H1 (cell line): Measurements from ENCODE around the gene KIR3DL3. TPM values are rescaled to one million over a fixed set of nuclear protein-coding genes. Genes with fewer than 3 reads are reported as not detected.

Source experiments
- CTCF ChIA-PET: fragments of 300-600 bp; sonication (Branson Sonifier 250); formaldehyde crosslinking; loops from one replicate; lab custom pipeline; 2021; ENCODE audit not compliant: partially characterized antibody; lab: Charles Lee
- POLR2A ChIA-PET: fragments of 300-600 bp; sonication (Branson Sonifier 250); formaldehyde crosslinking; loops from one replicate; lab custom pipeline; 2021; ENCODE audit warnings: inconsistent platforms; ENCODE audit not compliant: partially characterized antibody; lab: Charles Lee
- DNase-seq, 2 experiments: peaks; one replicate each; pipeline versions ENCODE4 v3.0.0 to v3.0.0-alpha.2; 2010 to 2022; ENCODE audit warnings: low spot score in 2 of 2, low read depth in 1 of 2, mixed read lengths in 1 of 2
- FAIRE-seq: peaks from 2 replicates; lab custom pipeline; 2011; peaks lifted over from hg19 to GRCh38; lab: Jason Lieb, UNC
- H2AFZ ChIP-seq: 2 replicates; pipeline ENCODE4 v1.8.1; 2012; ENCODE audit warnings: low read length, inconsistent platforms
- H2AK5ac ChIP-seq: 2 replicates; pipeline ENCODE4 v1.6.1; 2013; ENCODE audit warnings: low read depth, low read length
- H2BK120ac ChIP-seq: replicated peaks from 2 replicates; pipeline ENCODE3; 2013; ENCODE audit warnings: low read depth, low read length, inconsistent platforms
- H2BK12ac ChIP-seq: 2 replicates; pipeline ENCODE4 v1.6.1; 2013; ENCODE audit warnings: low read depth, low read length
- H2BK15ac ChIP-seq: 2 replicates; pipeline ENCODE4 v1.6.1; 2013; ENCODE audit warnings: low read length
- H2BK20ac ChIP-seq: 2 replicates; pipeline ENCODE4 v1.6.1; 2013; ENCODE audit warnings: low read length
- H2BK5ac ChIP-seq: 2 replicates; pipeline ENCODE4 v1.6.1; 2013; ENCODE audit warnings: low read depth, low read length
- H3K14ac ChIP-seq: 2 replicates; pipeline ENCODE4 v1.6.1; 2013; ENCODE audit warnings: inconsistent platforms; ENCODE audit not compliant: insufficient read length
- H3K18ac ChIP-seq: 2 replicates; pipeline ENCODE4 v1.6.1; 2013; ENCODE audit warnings: low read length; ENCODE audit errors: extremely low read depth
- H3K23ac ChIP-seq: 2 replicates; pipeline ENCODE4 v1.6.1; 2013; ENCODE audit warnings: inconsistent platforms; ENCODE audit not compliant: insufficient read length
- H3K23me2 ChIP-seq: 2 replicates; pipeline ENCODE4 v1.6.1; 2013; ENCODE audit warnings: low read depth, low read length
- H3K27ac ChIP-seq: 2 replicates; pipeline ENCODE4 v1.6.1; 2011; ENCODE audit warnings: low read depth, low read length, inconsistent platforms
- H3K27me3 ChIP-seq, 4 experiments: replicated peaks in 1 of 4; 1 replicate in 1 of 4; 2 replicates in 3 of 4; pipeline versions ENCODE4 v1.6.1 to v1.8.1; 2011 to 2013; ENCODE audit warnings: low read length in 3 of 4, mild to moderate bottlenecking in 3 of 4, inconsistent platforms in 2 of 4, mixed read lengths in 2 of 4, moderate library complexity in 1 of 4; ENCODE audit not compliant: control insufficient read depth in 3 of 4, insufficient read depth in 3 of 4; ENCODE audit errors: extremely low read depth in 1 of 4
- H3K36me3 ChIP-seq, 4 experiments: 2 replicates each; pipeline versions ENCODE4 v1.6.1 to v1.8.1; 2011 to 2013; ENCODE audit warnings: mild to moderate bottlenecking in 4 of 4, low read length in 3 of 4, moderate library complexity in 2 of 4, control low read depth in 1 of 4, inconsistent platforms in 1 of 4; ENCODE audit not compliant: insufficient read depth in 4 of 4, control insufficient read depth in 2 of 4
- H3K4ac ChIP-seq: replicated peaks from 2 replicates; pipeline ENCODE3; 2013; ENCODE audit warnings: low read length, low read depth, mixed read lengths, inconsistent platforms; ENCODE audit not compliant: insufficient read length
- H3K4me1 ChIP-seq, 4 experiments: replicated peaks in 1 of 4; 1 replicate in 1 of 4; 2 replicates in 3 of 4; pipeline versions ENCODE4 v1.6.1 to v1.8.1; 2011 to 2013; ENCODE audit warnings: low read length in 3 of 4, inconsistent platforms in 2 of 4, mixed read lengths in 1 of 4; ENCODE audit not compliant: insufficient read depth in 4 of 4, control insufficient read depth in 3 of 4
- H3K4me2 ChIP-seq, 2 experiments: 2 replicates each; pipeline versions ENCODE4 v1.6.1 to v1.8.1; 2011 to 2013; ENCODE audit warnings: low read depth in 2 of 2, low read length in 2 of 2, control low read depth in 1 of 2, inconsistent platforms in 1 of 2, mild to moderate bottlenecking in 1 of 2; ENCODE audit not compliant: insufficient read depth in 1 of 2
- H3K4me3 ChIP-seq, 4 experiments: fragments of 200-600, 300-600 bp in 1 of 4; sonication (generic), shearing (Covaris generic), sonication (Bioruptor Twin) in 1 of 4; 2 replicates each; pipeline versions ENCODE4 v1.5.1 to v1.8.1; 2011 to 2016; ENCODE audit warnings: low read length in 4 of 4, low read depth in 3 of 4, control low read depth in 2 of 4, inconsistent platforms in 2 of 4, mild to moderate bottlenecking in 2 of 4, mixed read lengths in 1 of 4, moderate library complexity in 1 of 4; ENCODE audit not compliant: insufficient read depth in 2 of 4; ENCODE audit errors: extremely low read depth in 1 of 4
- H3K56ac ChIP-seq: replicated peaks from 2 replicates; pipeline ENCODE3; 2013; ENCODE audit warnings: low read depth, mild to moderate bottlenecking, mixed read lengths, low read length, inconsistent platforms; ENCODE audit not compliant: insufficient read length
- H3K79me1 ChIP-seq: 2 replicates; pipeline ENCODE4 v1.6.1; 2013; ENCODE audit warnings: low read depth, low read length, control low read depth
- H3K79me2 ChIP-seq, 2 experiments: 2 replicates each; pipeline versions ENCODE4 v1.6.1 to v1.8.1; 2012 to 2013; ENCODE audit warnings: low read length in 2 of 2, mild to moderate bottlenecking in 2 of 2, inconsistent platforms in 1 of 2; ENCODE audit not compliant: insufficient read depth in 2 of 2, control insufficient read depth in 1 of 2
- H3K9ac ChIP-seq, 4 experiments: replicated peaks in 1 of 4; 1 replicate in 1 of 4; 2 replicates in 3 of 4; pipeline versions ENCODE4 v1.6.1 to v1.8.1; 2011 to 2013; ENCODE audit warnings: low read depth in 3 of 4, low read length in 3 of 4, control low read depth in 2 of 4, mild to moderate bottlenecking in 2 of 4, moderate library complexity in 2 of 4, inconsistent platforms in 1 of 4; ENCODE audit errors: extremely low read depth in 1 of 4
- H3K9me3 ChIP-seq, 2 experiments: 2 replicates each; pipeline versions ENCODE4 v1.6.1 to v1.8.1; 2012 to 2013; ENCODE audit warnings: mild to moderate bottlenecking in 2 of 2, moderate library complexity in 2 of 2, control low read depth in 1 of 2, inconsistent platforms in 1 of 2, low read depth in 1 of 2, low read length in 1 of 2, mixed read lengths in 1 of 2; ENCODE audit not compliant: insufficient read depth in 2 of 2
- H4K20me1 ChIP-seq, 2 experiments: replicated peaks in 1 of 2; 2 replicates each; pipeline versions ENCODE3 to v1.8.1; 2011 to 2013; ENCODE audit warnings: inconsistent platforms in 2 of 2, low read length in 2 of 2, mild to moderate bottlenecking in 1 of 2; ENCODE audit not compliant: insufficient read depth in 2 of 2, control insufficient read depth in 1 of 2
- H4K5ac ChIP-seq: 2 replicates; pipeline ENCODE4 v1.6.1; 2013; ENCODE audit warnings: low read length, low read depth, mixed read lengths, inconsistent platforms; ENCODE audit not compliant: insufficient read length
- H4K8ac ChIP-seq: 2 replicates; pipeline ENCODE4 v1.8.0; 2013; ENCODE audit warnings: mild to moderate bottlenecking, moderate library complexity, low read length, inconsistent platforms; ENCODE audit not compliant: insufficient read depth; ENCODE audit errors: extremely low read depth
- H4K91ac ChIP-seq: replicated peaks from 2 replicates; pipeline ENCODE3; 2013; ENCODE audit warnings: low read length, mixed read lengths, inconsistent platforms; ENCODE audit not compliant: insufficient read length
- EZH2 ChIP-seq: fragments of 200-600 bp; sonication (generic); IDR thresholded peaks from 2 replicates; pipeline ENCODE4 v1.7.1; 2012; ENCODE audit warnings: low read depth, mild to moderate bottlenecking, moderate library complexity, low read length, inconsistent platforms; ENCODE audit not compliant: severe bottlenecking
- SUZ12 ChIP-seq: fragments of 200-600 bp; sonication (generic); IDR thresholded peaks from 2 replicates; pipeline ENCODE4 v1.6.1; 2012; ENCODE audit warnings: mild to moderate bottlenecking, inconsistent platforms, low read length, moderate library complexity, mixed read lengths
- WGBS, 2 experiments: shearing (Covaris generic) in 1 of 2; methylation state at CpG; one replicate each; pipeline versions ENCODE4 v1.1.6 to v1.1.7; 2013 to 2015; ENCODE audit warnings: low lambda C conversion rate in 2 of 2, mixed read lengths in 2 of 2, inconsistent platforms in 1 of 2, low coverage in 1 of 2, missing lambda C conversion rate in 1 of 2; ENCODE audit not compliant: insufficient replicate concordance in 2 of 2, insufficient coverage in 1 of 2, insufficient read length in 1 of 2; ENCODE audit errors: extremely low coverage in 1 of 2, missing lambda C conversion rate in 1 of 2; 5-methylcytosine and 5-hydroxymethylcytosine counted together
- polyA plus RNA-seq, 7 experiments: library from polyadenylated mRNA; depleted of rRNA in 3 of 7; stranded (reverse) in 5 of 7; unstranded in 2 of 7; fragments of >200 nt in 5 of 7; fragments of 200-250 nt in 2 of 7; gene quantifications; 1 replicate in 5 of 7; 2 replicates in 1 of 7; 4 replicates in 1 of 7; pipeline versions ENCODE4 v1.2.1 to v1.2.3, GENCODE V29; 2011 to 2013; ENCODE audit warnings: missing spikeins in 2 of 7, mixed read lengths in 2 of 7
- total RNA-seq: library from RNA; stranded (reverse); fragmentation: NEBNext Ultra II Directional; extraction: Animal tissue kit (Norgen Biotek cat#: 25700); gene quantifications from 2 replicates; pipeline ENCODE4 v1.2.1, GENCODE V29; 2021

The KIR3DL3 gene
- total and polyA plus RNA-seq, 2 of the 8 experiments (the other 6 are each of a cell fraction or from before 2014, with no cell fraction given), result not detected

- no peak for FAIRE-seq
- H3K56ac ChIP-seq, result no peak overlapping the region
- H3K9ac ChIP-seq, result no peak overlapping the region
- 69% methylated on average over 15 of the region's 15 CpGs; no CpG with 5 or more reads in 1 of the 2 experiments for WGBS, 2 experiments
- no peak overlapping the region for H3K27ac ChIP-seq
- no peak overlapping the region for H2BK12ac ChIP-seq
- no peak overlapping the region for H3K4me3 ChIP-seq
- no peak overlapping the region for H2BK20ac ChIP-seq
- H2AK5ac ChIP-seq, result no peak overlapping the region
- no peak overlapping the region for H3K14ac ChIP-seq
- POLR2A ChIA-PET, result no interaction called here
- no peaks in the 10 kb centered on the region for H3K4me1 ChIP-seq
- H3K27me3 ChIP-seq, result no peaks in the 10 kb centered on the region
- H2BK5ac ChIP-seq, result no peak overlapping the region
- no peak overlapping the region for H4K91ac ChIP-seq
- no peaks in the 10 kb centered on the region for H4K20me1 ChIP-seq
- no peak overlapping the region for H2AFZ ChIP-seq
- H3K9me3 ChIP-seq, result peaks cover 68 to 91% of the 10 kb centered on the region in 2 experiments
- no peak overlapping the region for H4K8ac ChIP-seq
- no peaks in the 10 kb centered on the region for H3K79me2 ChIP-seq
- no peak overlapping the region for H3K4me2 ChIP-seq
- H2BK120ac ChIP-seq, result no peak overlapping the region
- no peaks in the 10 kb centered on the region for H3K23me2 ChIP-seq
- H3K79me1 ChIP-seq, result no peaks in the 10 kb centered on the region
- H3K23ac ChIP-seq, result no peak overlapping the region
- H4K5ac ChIP-seq, result no peak overlapping the region
- peaks cover 0 to 4% (median 0%) of the 10 kb centered on the region in 4 experiments; a peak in 1 of 8 replicates for H3K36me3 ChIP-seq
- no peak overlapping the region for H2BK15ac ChIP-seq
- no peak overlapping the region for H3K4ac ChIP-seq
- TF ChIP-seq SUZ12 (no peak), EZH2 (no peak)
- H3K18ac ChIP-seq, result no peak overlapping the region
- DNase-seq, result no peak
- CTCF ChIA-PET, result interaction anchor here (0.7 kb wide), 1 partner anchor 249 kb away, joined by 3 read pairs; no protein-coding TSS in a partner anchor
Measured at GRCh38 chr19:54729416-54730188, 5.4 kb downstream of the KIR3DL3 start.
